ENCODE measurements around the gene COQ8A.

GRCh38 chr1:226964068-226964425 is 24.0 kb downstream of the COQ8A start:
- TF ChIP-seq, protein P1, sequence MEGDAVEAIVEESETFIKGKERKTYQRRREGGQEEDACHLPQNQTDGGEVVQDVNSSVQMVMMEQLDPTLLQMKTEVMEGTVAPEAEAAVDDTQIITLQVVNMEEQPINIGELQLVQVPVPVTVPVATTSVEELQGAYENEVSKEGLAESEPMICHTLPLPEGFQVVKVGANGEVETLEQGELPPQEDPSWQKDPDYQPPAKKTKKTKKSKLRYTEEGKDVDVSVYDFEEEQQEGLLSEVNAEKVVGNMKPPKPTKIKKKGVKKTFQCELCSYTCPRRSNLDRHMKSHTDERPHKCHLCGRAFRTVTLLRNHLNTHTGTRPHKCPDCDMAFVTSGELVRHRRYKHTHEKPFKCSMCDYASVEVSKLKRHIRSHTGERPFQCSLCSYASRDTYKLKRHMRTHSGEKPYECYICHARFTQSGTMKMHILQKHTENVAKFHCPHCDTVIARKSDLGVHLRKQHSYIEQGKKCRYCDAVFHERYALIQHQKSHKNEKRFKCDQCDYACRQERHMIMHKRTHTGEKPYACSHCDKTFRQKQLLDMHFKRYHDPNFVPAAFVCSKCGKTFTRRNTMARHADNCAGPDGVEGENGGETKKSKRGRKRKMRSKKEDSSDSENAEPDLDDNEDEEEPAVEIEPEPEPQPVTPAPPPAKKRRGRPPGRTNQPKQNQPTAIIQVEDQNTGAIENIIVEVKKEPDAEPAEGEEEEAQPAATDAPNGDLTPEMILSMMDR (IDR thresholded peaks at IDR 0.05; ENCODE audit: low read length), result no peak
- no peak for TF ChIP-seq EZH2 (IDR thresholded peaks at IDR 0.05; ENCODE audit: borderline replicate concordance, low read length)

All from OCI-LY1 (cell line).